ENCODE measurements around the gene MROH7.

The MROH7 gene

GRCh38 chr1:54608566-54609230 lies 32.9 kb upstream of the MROH7 start:
- no peak for TF ChIP-seq TAF1 (IDR thresholded peaks at IDR 0.05; ENCODE audit: low read depth, low read length)
- TF ChIP-seq POLR2A (IDR thresholded peaks at IDR 0.05; ENCODE audit: low read depth, low read length) = no peak
- TF ChIP-seq PAX5 (IDR thresholded peaks at IDR 0.05; ENCODE audit: insufficient read depth, low read length, severe bottlenecking) = no peak
- TF ChIP-seq POU2F2 (IDR thresholded peaks at IDR 0.05; ENCODE audit: low read depth, low read length) = no peak
- FAIRE-seq (no peak), DNase-seq (ENCODE audit: insufficient read length, low spot score) (no peak)

GRCh38 chr1:54609301-54609921 lies 32.2 kb upstream of the MROH7 start:
- DNase-seq (ENCODE audit: insufficient read length, low spot score) (no peak), FAIRE-seq (no peak)
- TF ChIP-seq SPI1 (IDR thresholded peaks at IDR 0.05; ENCODE audit: low read depth, low read length) (no peak), PAX5 (IDR thresholded peaks at IDR 0.05; ENCODE audit: insufficient read depth, low read length, severe bottlenecking) (no peak), POLR2A (IDR thresholded peaks at IDR 0.05; ENCODE audit: low read depth, low read length) (no peak), POU2F2 (IDR thresholded peaks at IDR 0.05; ENCODE audit: low read depth, low read length) (no peak), TAF1 (IDR thresholded peaks at IDR 0.05; ENCODE audit: low read depth, low read length) (no peak), POLR2AphosphoS5 (IDR thresholded peaks at IDR 0.05; ENCODE audit: low read depth, low read length) (no peak)

- TF ChIP-seq POLR2AphosphoS5 (IDR thresholded peaks at IDR 0.05; ENCODE audit: low read depth, low read length) = no peak
- TF ChIP-seq POLR2A (IDR thresholded peaks at IDR 0.05; ENCODE audit: low read depth, low read length) = no peak
- TF ChIP-seq TAF1 (IDR thresholded peaks at IDR 0.05; ENCODE audit: low read depth, low read length) = no peak
- TF ChIP-seq PAX5 (IDR thresholded peaks at IDR 0.05; ENCODE audit: insufficient read depth, low read length, severe bottlenecking) = no peak
- TF ChIP-seq POU2F2 (IDR thresholded peaks at IDR 0.05; ENCODE audit: low read depth, low read length) = no peak
- TF ChIP-seq SPI1 (IDR thresholded peaks at IDR 0.05; ENCODE audit: low read depth, low read length) = no peak
- DNase-seq (ENCODE audit: insufficient read length, low spot score) (no peak), FAIRE-seq (no peak)
These were observed 31.5 kb upstream of the MROH7 start for GRCh38 chr1:54610048-54610447.

- no peak for DNase-seq (ENCODE audit: insufficient read length, low spot score)
- FAIRE-seq = no peak
- TF ChIP-seq POLR2A (IDR thresholded peaks at IDR 0.05; ENCODE audit: low read depth, low read length) (no peak), POLR2AphosphoS5 (IDR thresholded peaks at IDR 0.05; ENCODE audit: low read depth, low read length) (no peak), SPI1 (IDR thresholded peaks at IDR 0.05; ENCODE audit: low read depth, low read length) (no peak), POU2F2 (IDR thresholded peaks at IDR 0.05; ENCODE audit: low read depth, low read length) (no peak), TAF1 (IDR thresholded peaks at IDR 0.05; ENCODE audit: low read depth, low read length) (no peak), PAX5 (IDR thresholded peaks at IDR 0.05; ENCODE audit: insufficient read depth, low read length, severe bottlenecking) (no peak)
These were observed 30.7 kb upstream of the MROH7 start for GRCh38 chr1:54610601-54611580.

GRCh38 chr1:54611621-54612020 lies 30.0 kb upstream of the MROH7 start:
- TF ChIP-seq POU2F2 (IDR thresholded peaks at IDR 0.05; ENCODE audit: low read depth, low read length) (no peak), PAX5 (IDR thresholded peaks at IDR 0.05; ENCODE audit: insufficient read depth, low read length, severe bottlenecking) (no peak), SPI1 (IDR thresholded peaks at IDR 0.05; ENCODE audit: low read depth, low read length) (no peak), POLR2A (IDR thresholded peaks at IDR 0.05; ENCODE audit: low read depth, low read length) (no peak), POLR2AphosphoS5 (IDR thresholded peaks at IDR 0.05; ENCODE audit: low read depth, low read length) (no peak), TAF1 (IDR thresholded peaks at IDR 0.05; ENCODE audit: low read depth, low read length) (no peak)
- no peak for FAIRE-seq

GRCh38 chr1:54614024-54614423 lies 27.6 kb upstream of the MROH7 start:
- FAIRE-seq (no peak), DNase-seq (ENCODE audit: insufficient read length, low spot score) (no peak)
- TF ChIP-seq PAX5 (IDR thresholded peaks at IDR 0.05; ENCODE audit: insufficient read depth, low read length, severe bottlenecking) = no peak
- no peak for TF ChIP-seq SPI1 (IDR thresholded peaks at IDR 0.05; ENCODE audit: low read depth, low read length)
- no peak for TF ChIP-seq POLR2AphosphoS5 (IDR thresholded peaks at IDR 0.05; ENCODE audit: low read depth, low read length)
- TF ChIP-seq POU2F2 (IDR thresholded peaks at IDR 0.05; ENCODE audit: low read depth, low read length) = no peak
- TF ChIP-seq TAF1 (IDR thresholded peaks at IDR 0.05; ENCODE audit: low read depth, low read length) = no peak
- no peak for TF ChIP-seq POLR2A (IDR thresholded peaks at IDR 0.05; ENCODE audit: low read depth, low read length)

More at GRCh38 chr1:54611621-54612020, 30.0 kb upstream of the MROH7 start:
- no peak for DNase-seq (ENCODE audit: insufficient read length, low spot score)

- no peak for FAIRE-seq
- no peak for DNase-seq (ENCODE audit: insufficient read length, low spot score)
- TF ChIP-seq POU2F2 (IDR thresholded peaks at IDR 0.05; ENCODE audit: low read depth, low read length) = no peak
- no peak for TF ChIP-seq TAF1 (IDR thresholded peaks at IDR 0.05; ENCODE audit: low read depth, low read length)
- no peak for TF ChIP-seq SPI1 (IDR thresholded peaks at IDR 0.05; ENCODE audit: low read depth, low read length)
- no peak for TF ChIP-seq PAX5 (IDR thresholded peaks at IDR 0.05; ENCODE audit: insufficient read depth, low read length, severe bottlenecking)
- TF ChIP-seq POLR2AphosphoS5 (IDR thresholded peaks at IDR 0.05; ENCODE audit: low read depth, low read length) = no peak
- no peak for TF ChIP-seq POLR2A (IDR thresholded peaks at IDR 0.05; ENCODE audit: low read depth, low read length)
These were observed 27.0 kb upstream of the MROH7 start for GRCh38 chr1:54614563-54614962.

- no peak for TF ChIP-seq POLR2AphosphoS5 (IDR thresholded peaks at IDR 0.05; ENCODE audit: low read depth, low read length)
- no peak for TF ChIP-seq SPI1 (IDR thresholded peaks at IDR 0.05; ENCODE audit: low read depth, low read length)
- TF ChIP-seq TAF1 (IDR thresholded peaks at IDR 0.05; ENCODE audit: low read depth, low read length) = no peak
- TF ChIP-seq POU2F2 (IDR thresholded peaks at IDR 0.05; ENCODE audit: low read depth, low read length) = no peak
- DNase-seq (ENCODE audit: insufficient read length, low spot score) = no peak
- FAIRE-seq = no peak
These were observed 25.9 kb upstream of the MROH7 start for GRCh38 chr1:54615531-54616279.

Measured in GM12891 (cell line).